Activated naive CD4-positive, alpha-beta T cell treated with Interleukin-2 at 50 U/mL for 16 hours (primary cell): ENCODE results near the gene SGSM2.

Source experiments
- DNase-seq: peaks from one replicate; pipeline ENCODE4 v3.0.0-alpha.2; 2020

SGSM2 gene

GRCh38 chr17:2427215-2427614 lies 89.9 kb downstream of the SGSM2 start:
- no peak for DNase-seq

- no peak for DNase-seq
These were observed 90.6 kb downstream of the SGSM2 start for GRCh38 chr17:2427910-2428309.
